GM18870 (cell line): ENCODE measurements around the gene AGBL1.
"Not testable (repeated sequence)": the region's sequence is repeated elsewhere in the genome, so short reads cannot be mapped to it uniquely, and the experiment has no call there.

ENCODE experiments used
- ATAC-seq: cut with Tn5 transposase; IDR thresholded peaks from one replicate; pipeline ENCODE4 v1.9.1; 2021; ENCODE audit warnings: moderate library complexity; ENCODE audit not compliant: unreplicated experiment

Gene AGBL1

GRCh38 chr15:86491118-86491517, 411.4 kb downstream of the AGBL1 start:
- no peak for ATAC-seq

- no peak for ATAC-seq
Measured at GRCh38 chr15:86493884-86494283, 414.2 kb downstream of the AGBL1 start.

- ATAC-seq: no peak
Measured at GRCh38 chr15:86494475-86494874, 414.8 kb downstream of the AGBL1 start.

- ATAC-seq: no peak
Measured at GRCh38 chr15:86502301-86502700, 422.6 kb downstream of the AGBL1 start.

- no peak for ATAC-seq
Measured at GRCh38 chr15:86505951-86506350, 426.3 kb downstream of the AGBL1 start.

- no peak for ATAC-seq
Measured at GRCh38 chr15:86506401-86506800, 426.7 kb downstream of the AGBL1 start.

GRCh38 chr15:86515625-86516024, 436.0 kb downstream of the AGBL1 start:
- no peak for ATAC-seq

- ATAC-seq: no peak
Measured at GRCh38 chr15:86522721-86523120, 443.1 kb downstream of the AGBL1 start.

- ATAC-seq: no peak
Measured at GRCh38 chr15:86526938-86527690, 447.4 kb downstream of the AGBL1 start.

- not testable (repeated sequence) for ATAC-seq
Measured at GRCh38 chr15:86528094-86528493, 448.4 kb downstream of the AGBL1 start.

GRCh38 chr15:86538141-86538540, 458.5 kb downstream of the AGBL1 start:
- ATAC-seq: no peak

GRCh38 chr15:86540840-86541467, 461.3 kb downstream of the AGBL1 start:
- ATAC-seq: no peak

- no peak for ATAC-seq
Measured at GRCh38 chr15:86541540-86541939, 461.9 kb downstream of the AGBL1 start.

GRCh38 chr15:86550075-86550474, 470.4 kb downstream of the AGBL1 start:
- ATAC-seq: no peak

- no peak for ATAC-seq
Measured at GRCh38 chr15:86553108-86553507, 473.4 kb downstream of the AGBL1 start.

- ATAC-seq: no peak
Measured at GRCh38 chr15:86555098-86555497, 475.4 kb downstream of the AGBL1 start.

- no peak for ATAC-seq
Measured at GRCh38 chr15:86555939-86556338, 476.3 kb downstream of the AGBL1 start.

GRCh38 chr15:86556396-86557017, 476.8 kb downstream of the AGBL1 start:
- ATAC-seq: no peak

GRCh38 chr15:86557018-86557550, 477.4 kb downstream of the AGBL1 start:
- ATAC-seq: no peak

- ATAC-seq: no peak
Measured at GRCh38 chr15:86558252-86558651, 478.6 kb downstream of the AGBL1 start.

- ATAC-seq: no peak
Measured at GRCh38 chr15:86558686-86559085, 479.0 kb downstream of the AGBL1 start.

- no peak for ATAC-seq
Measured at GRCh38 chr15:86568378-86568777, 488.7 kb downstream of the AGBL1 start.
